SK-N-SH (cell line): Measurements from ENCODE around the gene FRMPD1. TPM values are rescaled to one million over a fixed set of nuclear protein-coding genes. Genes with fewer than 3 reads are reported as not detected.

Experiments
- CTCF ChIA-PET: fragments of 300-600, 350-600 bp; formaldehyde crosslinking; extraction: SDS; loops from one replicate; lab custom pipeline; 2021; lab: Yijun Ruan, JAX
- POLR2A ChIA-PET: fragments of 350-600 bp; sonication (Branson Sonifier 250); formaldehyde crosslinking; extraction: SDS; loops from one replicate; lab custom pipeline; 2020; ENCODE audit warnings: antibody characterized with exemption, inconsistent platforms; lab: Yijun Ruan, JAX
- DNase-seq: peaks from one replicate; pipeline ENCODE4 v3.0.0; 2012
- H2AFZ ChIP-seq: fragments of 200-600 bp; sonication (generic); 2 replicates; pipeline ENCODE4 v1.8.1; 2016; ENCODE audit warnings: antibody characterized with exemption, mild to moderate bottlenecking, low read depth
- H3F3A ChIP-seq: fragments of 200-600 bp; sonication (generic); replicated peaks from 2 replicates; pipeline ENCODE3; 2016; ENCODE audit warnings: antibody characterized with exemption, mild to moderate bottlenecking; ENCODE audit not compliant: insufficient read depth
- H3K27ac ChIP-seq, 2 experiments: fragments of 200-500 bp in 1 of 2; fragments of 200-600 bp in 1 of 2; sonication (Bioruptor generic) in 1 of 2; sonication (generic), shearing (Covaris generic) in 1 of 2; 2 replicates each; pipeline versions ENCODE4 v1.5.1 to v1.6.1; 2014 to 2016; ENCODE audit warnings: low read depth in 2 of 2, inconsistent platforms in 1 of 2, low read length in 1 of 2, mild to moderate bottlenecking in 1 of 2, mixed read lengths in 1 of 2
- H3K27me3 ChIP-seq: fragments of 200-600 bp; sonication (generic), shearing (Covaris generic); 2 replicates; pipeline ENCODE4 v1.6.1; 2016; ENCODE audit warnings: mixed run types; ENCODE audit not compliant: insufficient read depth
- H3K36me3 ChIP-seq, 2 experiments: fragments of 200-500 bp in 1 of 2; fragments of 200-600 bp in 1 of 2; sonication (Bioruptor generic) in 1 of 2; sonication (generic) in 1 of 2; replicated peaks in 1 of 2; 2 replicates each; pipeline versions ENCODE3 to v1.5.1; 2014 to 2016; ENCODE audit warnings: low read length in 1 of 2, mild to moderate bottlenecking in 1 of 2; ENCODE audit not compliant: insufficient read depth in 2 of 2, control insufficient read depth in 1 of 2
- H3K4me1 ChIP-seq, 2 experiments: fragments of 200-500 bp in 1 of 2; fragments of 200-600 bp in 1 of 2; sonication (Bioruptor generic) in 1 of 2; sonication (generic), shearing (Covaris generic) in 1 of 2; 2 replicates each; pipeline versions ENCODE4 v1.5.1 to v1.6.1; 2014 to 2016; ENCODE audit warnings: low read depth in 1 of 2, low read length in 1 of 2, mixed run types in 1 of 2; ENCODE audit not compliant: insufficient read depth in 2 of 2, control insufficient read depth in 1 of 2
- H3K4me2 ChIP-seq: fragments of 200-600 bp; sonication (generic), shearing (Covaris generic); 2 replicates; pipeline ENCODE4 v1.6.1; 2017; ENCODE audit warnings: mixed run types
- H3K4me3 ChIP-seq, 2 experiments: fragments of 200-500 bp in 1 of 2; fragments of 200-600 bp in 1 of 2; sonication (Bioruptor generic) in 1 of 2; sonication (generic), shearing (Covaris generic) in 1 of 2; 2 replicates each; pipeline versions ENCODE4 v1.5.1 to v1.8.1; 2014 to 2016; ENCODE audit warnings: low read depth in 2 of 2, inconsistent platforms in 1 of 2, low read length in 1 of 2, mild to moderate bottlenecking in 1 of 2, mixed read lengths in 1 of 2, moderate library complexity in 1 of 2
- H3K79me2 ChIP-seq: fragments of 200-600 bp; sonication (generic); 2 replicates; pipeline ENCODE4 v1.8.1; 2017; ENCODE audit warnings: mild to moderate bottlenecking; ENCODE audit not compliant: insufficient read depth
- H3K9ac ChIP-seq: fragments of 200-600 bp; sonication (generic); 2 replicates; pipeline ENCODE4 v1.6.1; 2017; ENCODE audit warnings: mixed run types
- H3K9me2 ChIP-seq: fragments of 200-600 bp; sonication (generic); 2 replicates; pipeline ENCODE4 v1.6.1; 2017; ENCODE audit warnings: mixed run types
- H3K9me3 ChIP-seq: fragments of 200-600 bp; sonication (generic); 2 replicates; pipeline ENCODE4 v1.6.1; 2017; ENCODE audit warnings: mixed run types, mild to moderate bottlenecking, moderate library complexity
- H4K20me1 ChIP-seq: fragments of 200-600 bp; sonication (generic); 2 replicates; pipeline ENCODE4 v1.6.1; 2017; ENCODE audit warnings: mild to moderate bottlenecking, mixed run types; ENCODE audit not compliant: insufficient read depth
- CTCF ChIP-seq: fragments of 200-600 bp; sonication (generic); IDR thresholded peaks from 2 replicates; pipeline ENCODE4 v1.6.1; 2017; ENCODE audit warnings: antibody characterized with exemption, mild to moderate bottlenecking, moderate library complexity
- ELF1 ChIP-seq: IDR thresholded peaks from 2 replicates; pipeline ENCODE4 v1.4.0; 2012
- EZH2phosphoT487 ChIP-seq: fragments of 200-600 bp; sonication (generic); IDR thresholded peaks from 2 replicates; pipeline ENCODE4 v1.6.1; 2017; ENCODE audit warnings: low read depth, mixed run types, mild to moderate bottlenecking, antibody characterized with exemption, moderate library complexity, borderline replicate concordance
- FOXJ3 ChIP-seq: sonication (generic); formaldehyde crosslinking; IDR thresholded peaks from 2 replicates; pipeline ENCODE4 v1.5.1; 2020; ENCODE audit warnings: mild to moderate bottlenecking, missing genetic modification reagents
- GATA2 ChIP-seq: sonication (generic); formaldehyde crosslinking; IDR thresholded peaks from 2 replicates; pipeline ENCODE4 v1.5.0; 2020; ENCODE audit warnings: mild to moderate bottlenecking, missing genetic modification reagents
- IRF3 ChIP-seq: fragments of 150-350 bp; IDR thresholded peaks from 2 replicates; pipeline ENCODE4 v1.6.1; 2016; ENCODE audit warnings: mild to moderate bottlenecking, low read depth, low read length
- MAX ChIP-seq: IDR thresholded peaks from 2 replicates; pipeline ENCODE4 v1.4.0; 2012; ENCODE audit warnings: low read depth
- MEF2A ChIP-seq: IDR thresholded peaks from 2 replicates; pipeline ENCODE4 v1.4.0; 2012; ENCODE audit warnings: low read depth, borderline replicate concordance
- MXI1 ChIP-seq: IDR thresholded peaks from 2 replicates; pipeline ENCODE4 v1.6.1; 2012; ENCODE audit warnings: mild to moderate bottlenecking, low read depth, low read length, improper control_type of control experiment
- PBX3 ChIP-seq: IDR thresholded peaks from 2 replicates; pipeline ENCODE4; 2012
- POLR2AphosphoS5 ChIP-seq: IDR thresholded peaks from 2 replicates; pipeline ENCODE4 v1.6.1; 2012; ENCODE audit warnings: low read depth, low read length
- RAD21 ChIP-seq: IDR thresholded peaks from 2 replicates; pipeline ENCODE4 v1.6.1; 2012; ENCODE audit warnings: mild to moderate bottlenecking, low read length
- RFX5 ChIP-seq: IDR thresholded peaks from 2 replicates; pipeline ENCODE4 v1.6.1; 2012; ENCODE audit warnings: mild to moderate bottlenecking, improper control_type of control experiment, low read length
- RXRA ChIP-seq: IDR thresholded peaks from 2 replicates; pipeline ENCODE4 v1.4.0; 2012; ENCODE audit warnings: low read depth, mild to moderate bottlenecking, borderline replicate concordance
- SIN3A ChIP-seq: IDR thresholded peaks from 2 replicates; pipeline ENCODE4 v1.6.1; 2012; ENCODE audit warnings: low read depth, mild to moderate bottlenecking, low read length, moderate library complexity, borderline replicate concordance
- SMC3 ChIP-seq: IDR thresholded peaks from 2 replicates; pipeline ENCODE4 v1.6.1; 2012; ENCODE audit warnings: low read depth, low read length, improper control_type of control experiment
- TAF1 ChIP-seq: IDR thresholded peaks from 2 replicates; pipeline ENCODE4 v1.6.1; 2012; ENCODE audit warnings: low read depth, mild to moderate bottlenecking, low read length, moderate library complexity, borderline replicate concordance
- ZBTB33 ChIP-seq: IDR thresholded peaks from 2 replicates; pipeline ENCODE4 v1.4.0; 2012; ENCODE audit warnings: low read depth, borderline replicate concordance
- WGBS: methylation state at CpG from one replicate; pipeline ENCODE4 v1.1.6; 2017; ENCODE audit warnings: low lambda C conversion rate; 5-methylcytosine and 5-hydroxymethylcytosine counted together
- polyA plus RNA-seq, 3 experiments: library from polyadenylated mRNA; depleted of rRNA; stranded (reverse); fragments of >200 nt; gene quantifications; 2 replicates each; pipeline ENCODE4 v1.2.3, GENCODE V29; 2012

The FRMPD1 gene
- polyA plus RNA-seq, 1 of the 3 experiments (the other 2 are of a cell fraction) = not detected

- POLR2A ChIA-PET = no interaction called here
- Histone ChIP-seq H3K27me3 (no peaks in the 10 kb centered on the region; the same call in 1 of the 2 replicates), H3K9ac (no peak overlapping the region), H3K36me3 (no peaks in the 10 kb centered on the region), H2AFZ (no peak overlapping the region), H4K20me1 (no peaks in the 10 kb centered on the region), H3K27ac (no peak overlapping the region), H3K4me1 (no peaks in the 10 kb centered on the region), H3K4me3 (no peak overlapping the region), H3K4me2 (no peak overlapping the region), H3K9me3 (no peaks in the 10 kb centered on the region), H3K9me2 (no peaks in the 10 kb centered on the region), H3K79me2 (no peaks in the 10 kb centered on the region), H3F3A (no peaks in the 10 kb centered on the region)
- CTCF ChIA-PET = no interaction called here
- no peak for DNase-seq
- 39% methylated on average over 4 of the region's 4 CpGs for WGBS
- TF ChIP-seq PBX3 (no peak), SMC3 (no peak), ZBTB33 (no peak), RAD21 (no peak), GATA2 (CRISPR knock-in tag) (no peak), RXRA (no peak), EZH2phosphoT487 (no peak), SIN3A (no peak), ELF1 (no peak), MXI1 (no peak), RFX5 (no peak), FOXJ3 (CRISPR knock-in tag) (no peak), MAX (no peak), IRF3 (no peak), MEF2A (no peak), POLR2AphosphoS5 (no peak), CTCF (no peak), TAF1 (no peak)
Measured at GRCh38 chr9:37707748-37708147, 57.0 kb downstream of the FRMPD1 start.
